Hepatocyte (in vitro differentiated cells): Measurements from ENCODE around the gene TMEM108. TPM values are rescaled to one million over a fixed set of nuclear protein-coding genes. Genes with fewer than 3 reads are reported as not detected.

Experiments used
- DNase-seq: peaks from one replicate; pipeline ENCODE4 v3.0.0-alpha.2; 2016; ENCODE audit warnings: low spot score
- H2AFZ ChIP-seq: fragments of 200-600 bp; sonication (generic); 2 replicates; pipeline ENCODE4 v1.6.0; 2016; ENCODE audit warnings: antibody characterized with exemption, mild to moderate bottlenecking
- H3K27ac ChIP-seq: fragments of 200-600 bp; sonication (generic); 2 replicates; pipeline ENCODE4 v1.5.1; 2016; ENCODE audit warnings: mild to moderate bottlenecking
- H3K27me3 ChIP-seq: fragments of 200-600 bp; sonication (generic); 2 replicates; pipeline ENCODE4 v1.6.1; 2016
- H3K36me3 ChIP-seq: fragments of 200-600 bp; sonication (generic); replicated peaks from 2 replicates; pipeline ENCODE4 v1.5.1; 2016; ENCODE audit warnings: low read depth; ENCODE audit not compliant: insufficient read depth
- H3K4me1 ChIP-seq: fragments of 200-600 bp; sonication (generic); 2 replicates; pipeline ENCODE4 v1.5.1; 2016; ENCODE audit warnings: mild to moderate bottlenecking, moderate library complexity; ENCODE audit not compliant: insufficient read depth
- H3K4me2 ChIP-seq: fragments of 200-600 bp; sonication (generic); 2 replicates; pipeline ENCODE4 v1.6.0; 2016
- H3K4me3 ChIP-seq: fragments of 200-600 bp; sonication (generic); 2 replicates; pipeline ENCODE4 v1.5.1; 2016; ENCODE audit warnings: mild to moderate bottlenecking
- H3K79me2 ChIP-seq: fragments of 200-600 bp; sonication (generic); 2 replicates; pipeline ENCODE4 v1.6.0; 2017; ENCODE audit warnings: mild to moderate bottlenecking
- H3K9me2 ChIP-seq: fragments of 200-600 bp; sonication (generic); replicated peaks from 2 replicates; pipeline ENCODE4 v1.6.0; 2017; ENCODE audit warnings: mild to moderate bottlenecking; ENCODE audit not compliant: insufficient read depth
- H3K9me3 ChIP-seq: fragments of 200-600 bp; sonication (generic); 2 replicates; pipeline ENCODE4 v1.5.1; 2016; ENCODE audit warnings: low read depth, mild to moderate bottlenecking
- H4K20me1 ChIP-seq: fragments of 200-600 bp; sonication (generic); 2 replicates; pipeline ENCODE4 v1.6.0; 2016; ENCODE audit warnings: mild to moderate bottlenecking; ENCODE audit not compliant: insufficient read depth, poor library complexity, severe bottlenecking
- CTCF ChIP-seq: fragments of 200-600 bp; sonication (generic); IDR thresholded peaks from 2 replicates; pipeline ENCODE4 v1.5.1; 2016; ENCODE audit warnings: antibody characterized with exemption, mild to moderate bottlenecking; ENCODE audit not compliant: poor library complexity
- EZH2 ChIP-seq: fragments of 200-600 bp; sonication (generic); IDR thresholded peaks from 2 replicates; pipeline ENCODE4 v1.6.1; 2016; ENCODE audit warnings: antibody characterized with exemption, mild to moderate bottlenecking, borderline replicate concordance
- EZH2phosphoT487 ChIP-seq: fragments of 200-600 bp; sonication (generic); IDR thresholded peaks from one replicate; pipeline ENCODE4 v1.6.1; 2018; ENCODE audit warnings: antibody characterized with exemption, mild to moderate bottlenecking, low read depth, moderate library complexity; ENCODE audit not compliant: unreplicated experiment, severe bottlenecking
- WGBS: methylation state at CpG from one replicate; pipeline ENCODE4 v1.1.6; 2016; ENCODE audit warnings: low lambda C conversion rate; ENCODE audit errors: missing lambda C conversion rate; 5-methylcytosine and 5-hydroxymethylcytosine counted together
- polyA plus RNA-seq: library from polyadenylated mRNA; unstranded; fragments of >200 nt; fragmentation: Nextera tagmentation; extraction: Ambion mirVana; gene quantifications from 2 replicates; pipeline ENCODE4 v1.2.1, GENCODE V29; 2016
- total RNA-seq: library from RNA; depleted of rRNA; stranded (reverse); fragments of >200 nt; gene quantifications from 2 replicates; pipeline ENCODE4 v1.2.3, GENCODE V29; 2014

Gene TMEM108
- total and polyA plus RNA-seq, 2 experiments from 2014 or later: 0.53 to 6.5 TPM

GRCh38 chr3:133361011-133361410, 322.8 kb downstream of the TMEM108 start:
- Histone ChIP-seq H3K27me3 (no peaks in the 10 kb centered on the region), H4K20me1 (no peaks in the 10 kb centered on the region), H3K36me3 (no peaks in the 10 kb centered on the region), H3K79me2 (no peaks in the 10 kb centered on the region), H2AFZ (no peak overlapping the region), H3K4me2 (no peak overlapping the region), H3K9me2 (no peaks in the 10 kb centered on the region), H3K9me3 (peaks cover 7% of the 10 kb centered on the region), H3K4me3 (no peak overlapping the region), H3K4me1 (no peaks in the 10 kb centered on the region), H3K27ac (no peak overlapping the region)
- WGBS: 96% methylated on average over 2 of the region's 2 CpGs
- no peak for DNase-seq
- TF ChIP-seq EZH2phosphoT487: no peak

- TF ChIP-seq EZH2phosphoT487 (no peak), CTCF (no peak), EZH2 (no peak)
- H3K9me2 ChIP-seq: no peaks in the 10 kb centered on the region
- H3K36me3 ChIP-seq: no peaks in the 10 kb centered on the region
- no peaks in the 10 kb centered on the region for H4K20me1 ChIP-seq
- DNase-seq: no peak
- H3K27ac ChIP-seq: no peak overlapping the region
- no peaks in the 10 kb centered on the region for H3K27me3 ChIP-seq
- H3K79me2 ChIP-seq: no peaks in the 10 kb centered on the region
- no peak overlapping the region for H3K4me3 ChIP-seq
- no peak overlapping the region for H3K4me2 ChIP-seq
- WGBS: 89% methylated on average over 4 of the region's 4 CpGs
- no peaks in the 10 kb centered on the region for H3K4me1 ChIP-seq
- no peak overlapping the region for H2AFZ ChIP-seq
- H3K9me3 ChIP-seq: peaks cover 3% of the 10 kb centered on the region
These were observed 323.2 kb downstream of the TMEM108 start for GRCh38 chr3:133361435-133361834.

GRCh38 chr3:133362539-133362938, 324.3 kb downstream of the TMEM108 start:
- H4K20me1 ChIP-seq: no peaks in the 10 kb centered on the region
- no peak for TF ChIP-seq EZH2
- TF ChIP-seq CTCF: no peak
- no peak for TF ChIP-seq EZH2phosphoT487
- H3K36me3 ChIP-seq: no peaks in the 10 kb centered on the region
- H2AFZ ChIP-seq: no peak overlapping the region
- no peaks in the 10 kb centered on the region for H3K9me3 ChIP-seq
- no peak overlapping the region for H3K4me2 ChIP-seq
- no peaks in the 10 kb centered on the region for H3K9me2 ChIP-seq
- no peak overlapping the region for H3K4me3 ChIP-seq
- no peaks in the 10 kb centered on the region for H3K79me2 ChIP-seq
- H3K27ac ChIP-seq: no peak overlapping the region
- WGBS: 87% methylated on average over 4 of the region's 4 CpGs
- no peak for DNase-seq
- no peaks in the 10 kb centered on the region for H3K27me3 ChIP-seq
- H3K4me1 ChIP-seq: no peaks in the 10 kb centered on the region

GRCh38 chr3:133364704-133365103, 326.5 kb downstream of the TMEM108 start:
- H3K27ac ChIP-seq: no peak overlapping the region
- H3K9me3 ChIP-seq: no peaks in the 10 kb centered on the region
- H2AFZ ChIP-seq: no peak overlapping the region
- no peak overlapping the region for H3K4me2 ChIP-seq
- DNase-seq: no peak
- no peaks in the 10 kb centered on the region for H3K27me3 ChIP-seq
- H3K79me2 ChIP-seq: no peaks in the 10 kb centered on the region
- H3K9me2 ChIP-seq: no peaks in the 10 kb centered on the region
- TF ChIP-seq EZH2: no peak
- TF ChIP-seq CTCF: no peak
- no peak for TF ChIP-seq EZH2phosphoT487
- no peaks in the 10 kb centered on the region for H3K36me3 ChIP-seq
- no peaks in the 10 kb centered on the region for H4K20me1 ChIP-seq
- 95% methylated on average over 4 of the region's 4 CpGs for WGBS
- H3K4me3 ChIP-seq: no peak overlapping the region
- no peaks in the 10 kb centered on the region for H3K4me1 ChIP-seq
